Stimulated activated naive CD8-positive, alpha-beta T cell treated with anti-CD3 and anti-CD28 coated beads, Interleukin-15, amount 100 ng/mL, for 72 hours (primary cell): Measurements from ENCODE around the gene CDK10.

Source experiments
- ATAC-seq: fragments of 150-1000 bp; cut with Tn5 transposase; 2 replicates; pipeline ENCODE4 v1.10.0; 2021; ENCODE audit warnings: mild to moderate bottlenecking, moderate library complexity
- DNase-seq, 2 donors: peaks; one replicate each; pipeline ENCODE4 v3.0.0; 2021 to 2022
- H3K27ac Mint-ChIP-seq, 2 donors: one replicate each; pipeline ENCODE4 v1.8.0; 2022; ENCODE audit warnings: mild to moderate bottlenecking in 2 of 2, mixed read lengths in 2 of 2, moderate library complexity in 2 of 2
- H3K27me3 Mint-ChIP-seq: one replicate; pipeline ENCODE4 v1.8.0; 2022; ENCODE audit warnings: mixed read lengths
- H3K4me1 Mint-ChIP-seq: one replicate; pipeline ENCODE4 v1.8.0; 2022; ENCODE audit warnings: mild to moderate bottlenecking, mixed read lengths
- H3K4me3 Mint-ChIP-seq, 2 donors: one replicate each; pipeline ENCODE4 v1.8.0; 2022; ENCODE audit warnings: mild to moderate bottlenecking in 2 of 2, mixed read lengths in 2 of 2, moderate library complexity in 1 of 2
- H3K9me3 Mint-ChIP-seq, 2 donors: one replicate each; pipeline ENCODE4 v1.8.0; 2022; ENCODE audit warnings: mixed read lengths in 2 of 2

The CDK10 gene

GRCh38 chr16:89712274-89712781 lies 25.8 kb downstream of the CDK10 start:
- peaks cover 15% of the 10 kb centered on the region for H3K4me1 Mint-ChIP-seq
- H3K27me3 Mint-ChIP-seq: no peaks in the 10 kb centered on the region
- ATAC-seq (peak; percentile 21), DNase-seq (no peak)
- H3K27ac Mint-ChIP-seq: peak overlapping the region; percentile 52 to 78
- H3K9me3 Mint-ChIP-seq: no peaks in the 10 kb centered on the region
- peak overlapping the region; percentile 84 to 89 for H3K4me3 Mint-ChIP-seq

- ATAC-seq (no peak), DNase-seq (no peak)
- H3K4me1 Mint-ChIP-seq: peaks cover 46% of the 10 kb centered on the region
- H3K27me3 Mint-ChIP-seq: no peaks in the 10 kb centered on the region
- H3K9me3 Mint-ChIP-seq: no peaks in the 10 kb centered on the region
- H3K27ac Mint-ChIP-seq: no peak overlapping the region
- H3K4me3 Mint-ChIP-seq: no peak overlapping the region
These were observed 30.0 kb downstream of the CDK10 start for GRCh38 chr16:89716493-89716892.

GRCh38 chr16:89716916-89717687 lies 30.6 kb downstream of the CDK10 start:
- DNase-seq (no peak), ATAC-seq (no peak)
- Mint-ChIP-seq H3K27me3 (no peaks in the 10 kb centered on the region), H3K27ac (no peak overlapping the region), H3K4me3 (no peak overlapping the region), H3K9me3 (no peaks in the 10 kb centered on the region), H3K4me1 (peaks cover 46% of the 10 kb centered on the region)

DNA sequence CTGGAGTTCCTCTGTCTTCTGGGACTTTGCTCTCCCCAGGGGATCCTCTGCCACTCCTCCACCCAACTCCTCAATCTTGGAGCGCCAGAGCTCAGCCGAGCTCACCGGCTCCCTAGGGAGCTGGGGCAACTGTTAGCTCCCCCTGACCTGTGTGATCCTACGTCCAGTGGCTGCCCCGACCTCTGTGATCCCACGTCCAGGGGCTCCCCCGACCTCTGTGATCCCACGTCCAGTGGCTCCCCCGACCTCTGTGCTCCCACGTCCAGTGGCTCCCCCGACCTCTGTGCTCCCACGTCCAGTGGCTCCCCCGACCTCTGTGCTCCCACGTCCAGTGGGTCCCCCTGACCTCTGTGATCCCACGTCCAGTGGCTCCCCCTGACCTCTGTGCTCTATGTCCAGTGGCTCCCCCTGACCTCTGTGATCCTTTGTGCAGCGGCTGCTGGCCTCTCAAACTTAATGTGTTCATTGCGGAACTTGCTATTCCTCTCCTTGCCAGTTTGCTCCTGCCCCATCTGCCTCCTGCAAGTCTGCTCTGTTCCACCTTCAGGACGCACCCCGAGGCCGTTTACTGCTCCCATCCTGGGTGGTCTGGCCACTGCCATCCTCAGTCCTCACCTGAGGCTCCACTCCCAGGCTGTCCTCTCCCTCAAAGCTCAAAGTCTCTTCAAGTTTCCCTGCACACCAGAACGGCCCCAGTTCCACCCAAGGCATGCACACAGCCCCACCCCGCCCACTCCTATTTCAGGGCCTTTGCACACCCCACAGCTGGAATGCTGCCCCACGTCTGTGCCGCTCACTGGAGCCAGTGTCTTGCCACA lies 31.4 kb downstream of the CDK10 start:
- Mint-ChIP-seq H3K4me3 (no peak overlapping the region), H3K4me1 (peaks cover 51% of the 10 kb centered on the region), H3K9me3 (no peaks in the 10 kb centered on the region), H3K27ac (peak overlapping the region in 1 of 2 donors; percentile 30), H3K27me3 (no peaks in the 10 kb centered on the region)
- no peak for DNase-seq
- no peak for ATAC-seq

- no peak for DNase-seq
- Mint-ChIP-seq H3K4me1 (peaks cover 61% of the 10 kb centered on the region), H3K27ac (peak overlapping the region in 1 of 2 donors; percentile 67), H3K27me3 (no peaks in the 10 kb centered on the region), H3K4me3 (peak overlapping the region; percentile 81 to 85), H3K9me3 (no peaks in the 10 kb centered on the region)
- no peak for ATAC-seq
These were observed 34.0 kb downstream of the CDK10 start for GRCh38 chr16:89720551-89720812.

DNA sequence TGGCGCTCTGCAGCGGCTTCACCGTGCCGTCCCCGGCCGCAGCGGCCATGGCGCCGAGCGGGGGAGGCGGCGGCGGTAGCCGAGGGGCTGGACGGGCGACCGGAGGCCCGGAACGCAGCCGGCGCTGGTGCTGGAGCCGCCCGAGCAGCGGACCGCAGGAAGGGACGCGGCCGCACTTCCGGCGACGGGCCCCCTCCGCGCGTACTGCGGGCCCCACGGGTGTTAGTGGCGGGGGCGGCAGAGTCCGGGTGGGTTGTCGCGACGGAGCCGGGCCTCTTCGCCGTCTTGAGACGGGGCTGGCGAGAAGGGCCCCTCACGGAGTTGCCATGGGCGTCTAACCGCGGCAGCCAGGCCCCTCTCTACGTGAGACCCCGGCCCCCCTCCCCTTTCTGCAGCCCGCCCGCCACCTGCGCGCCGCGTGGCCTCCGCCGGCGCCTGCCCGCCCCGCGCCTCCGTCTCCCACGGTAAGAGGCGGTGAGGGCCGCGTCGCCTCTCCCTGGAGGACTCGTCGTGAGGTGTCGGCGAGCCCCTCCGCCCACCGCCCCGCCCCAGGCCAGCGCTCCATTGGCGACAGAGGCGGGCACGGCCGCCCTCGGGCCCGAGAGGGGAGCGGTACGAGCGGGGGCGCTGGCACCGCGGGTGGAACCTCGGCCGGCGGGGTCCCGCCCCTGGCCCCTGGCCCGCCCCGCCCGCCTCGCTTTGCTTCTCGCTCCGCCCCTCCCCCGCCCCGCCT lies 34.5 kb downstream of the CDK10 start, which contains the start of the genes VPS9D1 and ZNF276:
Gene VPS9D1, minus strand, starts transcription at position 86 of the 733 bp plus-strand sequence. Its CDS starts 37 bp downstream, at position 49.
Gene ZNF276, plus strand, starts transcription at position 725 of the 733 bp plus-strand sequence. CDS start 104 bp downstream, outside the sequence.
- Mint-ChIP-seq H3K4me3 (peak within 1 kb of the TSS; percentile 88 to 93), H3K4me1 (peaks cover 61% of the 10 kb centered on the region), H3K9me3 (no peaks in the 10 kb centered on the region), H3K27ac (peak within 1 kb of the TSS; percentile 82 to 93), H3K27me3 (no peaks in the 10 kb centered on the region)
- DNase-seq (peak; percentile 80 to 87), ATAC-seq (peak; percentile 59)

DNA sequence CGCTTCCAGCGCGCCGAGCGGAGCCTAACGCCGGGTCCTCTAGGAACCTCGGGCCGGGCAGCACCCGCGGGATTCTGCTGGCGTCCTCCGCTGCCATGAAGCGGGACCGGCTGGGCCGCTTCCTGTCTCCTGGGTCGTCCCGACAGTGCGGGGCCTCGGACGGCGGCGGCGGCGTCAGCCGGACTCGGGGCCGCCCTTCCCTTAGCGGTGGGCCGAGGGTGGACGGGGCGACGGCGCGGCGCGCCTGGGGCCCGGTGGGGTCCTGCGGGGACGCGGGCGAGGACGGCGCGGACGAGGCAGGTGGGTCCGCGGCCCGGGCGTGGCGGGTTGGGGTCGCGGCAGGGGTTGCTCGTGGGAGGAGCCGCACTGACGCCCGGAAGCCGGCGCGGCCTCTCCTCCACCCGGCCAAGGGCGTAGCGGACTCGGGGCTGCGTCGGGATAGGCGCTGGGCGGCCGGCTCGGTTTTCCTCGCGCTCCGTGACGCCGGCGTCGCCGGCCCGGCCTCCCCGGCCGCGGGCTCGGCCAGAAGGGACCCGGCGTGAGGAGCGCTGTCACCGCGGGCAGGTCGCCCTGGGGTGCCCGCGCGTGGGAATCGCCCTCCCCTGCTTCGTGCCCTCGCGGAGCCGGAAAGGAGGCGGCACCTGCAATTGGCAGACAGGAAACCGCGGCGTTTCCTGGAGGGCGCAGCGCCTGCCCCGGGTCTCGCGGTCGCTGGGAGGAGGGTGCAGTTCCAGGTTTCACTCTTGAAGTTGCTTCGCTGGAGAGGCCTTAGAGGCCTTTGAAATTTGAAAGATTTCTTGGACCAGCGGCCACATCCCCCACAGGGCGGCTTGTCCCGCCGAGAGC lies 35.3 kb downstream of the CDK10 start:
- ATAC-seq: peak; percentile 32
- Mint-ChIP-seq H3K27ac (peak overlapping the region in 1 of 2 donors; percentile 93), H3K9me3 (no peaks in the 10 kb centered on the region), H3K27me3 (no peaks in the 10 kb centered on the region), H3K4me1 (peaks cover 62% of the 10 kb centered on the region), H3K4me3 (peak overlapping the region; percentile 88 to 93)
- DNase-seq: peak; percentile 74 to 82

GRCh38 chr16:89722392-89723278 lies 36.1 kb downstream of the CDK10 start:
- Mint-ChIP-seq H3K4me1 (peaks cover 65% of the 10 kb centered on the region), H3K9me3 (no peaks in the 10 kb centered on the region), H3K27ac (peak overlapping the region; percentile 77 to 93), H3K27me3 (no peaks in the 10 kb centered on the region), H3K4me3 (peak overlapping the region; percentile 88 to 93)
- peak; percentile 41 for ATAC-seq
- DNase-seq: peak; percentile 71 to 77

DNA sequence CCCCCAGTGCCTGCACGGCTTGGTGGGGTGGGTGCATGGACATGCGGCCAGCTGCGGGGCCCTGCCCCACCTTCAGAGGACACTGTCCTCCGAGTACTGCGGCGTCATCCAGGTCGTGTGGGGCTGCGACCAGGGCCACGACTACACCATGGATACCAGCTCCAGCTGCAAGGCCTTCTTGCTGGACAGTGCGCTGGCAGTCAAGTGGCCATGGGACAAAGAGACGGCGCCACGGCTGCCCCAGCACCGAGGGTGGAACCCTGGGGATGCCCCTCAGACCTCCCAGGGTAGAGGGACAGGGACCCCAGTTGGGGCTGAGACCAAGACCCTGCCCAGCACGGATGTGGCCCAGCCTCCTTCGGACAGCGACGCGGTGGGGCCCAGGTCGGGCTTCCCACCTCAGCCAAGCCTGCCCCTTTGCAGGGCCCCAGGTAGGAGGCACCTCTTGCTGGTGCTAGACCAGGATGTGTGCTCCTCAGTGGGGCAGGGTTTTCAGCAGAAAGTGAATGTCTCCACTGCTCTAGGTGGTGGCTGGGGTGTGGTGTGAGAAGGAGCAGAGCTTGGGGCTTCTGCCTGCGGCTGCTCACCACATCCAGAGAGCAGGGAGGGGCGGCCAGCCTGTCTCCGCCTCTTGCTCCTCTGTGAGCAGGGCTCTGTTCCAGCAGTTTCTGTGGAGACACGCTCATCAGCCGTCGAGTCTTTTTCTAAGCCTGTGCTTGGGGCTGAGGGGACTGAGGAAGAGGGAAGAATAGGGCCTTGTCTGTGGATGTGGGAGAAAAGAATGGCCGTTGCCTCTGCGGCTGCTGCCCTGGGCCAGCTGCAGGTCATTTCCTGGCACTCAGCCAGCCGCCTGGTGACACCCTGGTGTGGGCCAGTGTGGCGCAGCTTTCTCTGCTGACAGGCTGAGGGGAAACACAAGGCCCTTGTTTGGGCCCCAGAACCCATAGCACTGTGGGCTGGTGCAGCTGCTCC lies 37.1 kb downstream of the CDK10 start:
- DNase-seq: peak; percentile 85 to 92

DNA sequence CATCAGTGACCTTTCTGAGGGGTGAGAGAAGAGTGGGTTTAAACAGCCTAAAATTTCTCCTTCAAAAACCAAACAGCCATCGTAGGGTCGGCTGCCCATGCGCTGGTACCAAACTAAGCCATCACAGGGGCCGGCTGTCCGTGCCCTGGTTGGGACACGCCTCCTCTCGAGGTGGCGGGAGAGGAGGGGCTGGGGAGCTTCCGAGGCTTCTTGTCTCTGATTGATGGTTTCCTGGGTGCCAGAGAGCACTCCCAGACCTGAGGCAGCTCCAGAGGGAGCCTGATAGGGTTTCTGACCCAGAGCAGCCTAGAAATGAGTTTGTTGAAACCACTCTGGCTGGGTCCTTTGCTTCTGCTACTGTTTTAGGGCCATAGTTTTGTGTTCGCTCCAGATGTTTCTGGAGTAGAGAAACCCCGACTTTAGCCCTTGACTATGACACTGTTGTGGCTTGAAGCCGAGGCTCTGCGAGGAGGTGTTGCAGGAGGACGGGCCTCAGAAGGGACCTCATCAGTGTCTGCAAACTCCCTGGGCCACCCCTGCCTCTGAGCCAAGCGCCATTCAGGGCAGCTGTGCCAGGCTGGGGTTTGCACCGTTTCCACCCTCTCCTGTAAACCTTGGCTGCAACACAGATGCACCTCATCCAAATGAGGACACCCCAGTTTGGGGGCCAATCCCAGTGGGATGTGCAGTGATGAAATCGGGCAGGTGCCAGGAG lies 41.1 kb downstream of the CDK10 start:
- H3K4me3 Mint-ChIP-seq: no peak overlapping the region
- peak overlapping the region; percentile 49 to 54 for H3K27ac Mint-ChIP-seq
- H3K4me1 Mint-ChIP-seq: peaks cover 73% of the 10 kb centered on the region
- no peaks in the 10 kb centered on the region for H3K9me3 Mint-ChIP-seq
- ATAC-seq (no peak), DNase-seq (no peak)
- H3K27me3 Mint-ChIP-seq: no peaks in the 10 kb centered on the region

More for the DNA sequence above, 37.1 kb downstream of the CDK10 start:
- peak; percentile 82 for ATAC-seq
- H3K27ac Mint-ChIP-seq: peak overlapping the region; percentile 74 to 82
- peaks cover 59% of the 10 kb centered on the region for H3K4me1 Mint-ChIP-seq
- H3K9me3 Mint-ChIP-seq: no peaks in the 10 kb centered on the region
- no peaks in the 10 kb centered on the region for H3K27me3 Mint-ChIP-seq
- H3K4me3 Mint-ChIP-seq: peak overlapping the region; percentile 88 to 93

DNA sequence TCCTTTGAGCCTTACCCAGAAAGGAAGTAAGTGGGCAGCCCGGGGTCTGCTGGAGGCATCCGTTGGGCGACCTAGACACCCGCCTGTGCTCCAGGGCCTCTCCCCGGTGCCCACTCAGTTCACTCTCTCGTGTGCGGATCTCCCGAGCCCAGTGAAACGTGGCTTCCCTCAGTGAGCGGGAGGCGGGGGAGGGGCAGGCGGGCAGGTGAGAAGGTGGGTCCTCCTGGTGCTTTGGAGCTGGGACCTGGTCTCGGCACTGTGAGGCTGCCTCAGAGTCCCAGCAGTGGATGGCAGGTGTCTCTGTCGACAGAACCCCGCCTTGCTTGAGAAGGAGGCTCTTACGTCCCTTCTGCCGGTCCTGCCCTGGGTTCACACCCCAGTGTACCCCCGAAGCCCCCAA lies 42.8 kb downstream of the CDK10 start:
- no peak for ATAC-seq
- H3K4me3 Mint-ChIP-seq: no peak overlapping the region
- no peaks in the 10 kb centered on the region for H3K27me3 Mint-ChIP-seq
- peak overlapping the region in 1 of 2 donors; percentile 54 for H3K27ac Mint-ChIP-seq
- no peak for DNase-seq
- peaks cover 62% of the 10 kb centered on the region for H3K4me1 Mint-ChIP-seq
- H3K9me3 Mint-ChIP-seq: no peaks in the 10 kb centered on the region

DNA sequence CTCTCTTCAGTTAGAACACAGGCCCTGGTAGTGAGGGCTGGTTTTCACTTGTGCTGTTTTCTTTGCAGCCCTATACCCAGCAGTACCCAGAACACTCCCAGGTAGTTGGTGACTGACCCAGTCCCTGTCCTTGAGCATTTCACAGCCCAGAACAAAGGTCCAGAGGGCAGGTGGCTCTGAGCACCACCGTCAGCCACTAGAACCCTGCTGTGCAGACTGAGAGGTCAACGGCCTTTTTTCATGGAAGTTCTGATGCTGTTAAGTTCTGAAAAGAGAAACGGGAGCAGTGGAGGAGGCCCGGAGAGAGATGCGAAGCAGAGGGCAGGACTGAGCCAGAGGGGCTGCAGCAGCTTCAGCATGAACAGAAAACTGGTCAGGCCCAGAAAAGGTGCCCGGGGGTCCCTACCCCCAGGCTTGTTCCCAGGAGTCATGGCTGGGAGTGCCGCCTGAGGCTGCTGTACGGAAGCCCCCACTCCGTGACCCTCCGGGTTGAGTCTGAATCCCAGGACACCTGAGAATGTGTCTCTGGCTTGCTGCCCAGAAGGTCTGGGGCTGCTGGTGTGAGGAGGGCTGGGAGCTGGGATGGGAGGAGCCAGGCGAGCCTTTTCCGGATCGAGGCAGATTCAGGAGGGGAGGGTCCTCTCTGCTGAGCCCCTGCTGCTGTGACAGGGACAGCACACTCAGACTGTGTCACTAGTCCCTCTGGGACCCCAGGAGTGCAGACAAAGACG lies 43.5 kb downstream of the CDK10 start:
- H3K4me3 Mint-ChIP-seq: no peak overlapping the region
- no peaks in the 10 kb centered on the region for H3K9me3 Mint-ChIP-seq
- no peaks in the 10 kb centered on the region for H3K27me3 Mint-ChIP-seq
- H3K27ac Mint-ChIP-seq: peak overlapping the region in 1 of 2 donors; percentile 67
- DNase-seq: no peak
- peaks cover 54% of the 10 kb centered on the region for H3K4me1 Mint-ChIP-seq
- ATAC-seq: no peak
